GM12872 (cell line): ENCODE measurements around the gene NGRN.

ENCODE experiments used
- CTCF ChIP-seq: IDR thresholded peaks from 3 replicates; pipeline ENCODE4 v1.5.1; 2011; ENCODE audit warnings: low read depth, mild to moderate bottlenecking, low read length, moderate library complexity; ENCODE audit not compliant: insufficient read depth

Gene NGRN

GRCh38 chr15:90295270-90295648, 29.8 kb downstream of the NGRN start:
- no peak for TF ChIP-seq CTCF

- no peak for TF ChIP-seq CTCF
These were observed 31.5 kb downstream of the NGRN start for GRCh38 chr15:90297021-90297420.

- no peak for TF ChIP-seq CTCF
These were observed 35.1 kb downstream of the NGRN start for GRCh38 chr15:90300541-90300940.

GRCh38 chr15:90300988-90301706, 35.7 kb downstream of the NGRN start:
- peak; percentile 98 for TF ChIP-seq CTCF

- TF ChIP-seq CTCF: no peak
These were observed 36.3 kb downstream of the NGRN start for GRCh38 chr15:90301707-90302300.

- no peak for TF ChIP-seq CTCF
These were observed 40.5 kb downstream of the NGRN start for GRCh38 chr15:90305932-90306331.

GRCh38 chr15:90306560-90306959, 41.1 kb downstream of the NGRN start:
- TF ChIP-seq CTCF: no peak
